GM21526 (cell line): ENCODE data around the gene SPINT3.

Experiments used
- ATAC-seq: cut with Tn5 transposase; IDR thresholded peaks from one replicate; pipeline ENCODE4 v1.9.1; 2021; ENCODE audit warnings: moderate library complexity; ENCODE audit not compliant: unreplicated experiment, low FRiP score

The SPINT3 gene, protein sequence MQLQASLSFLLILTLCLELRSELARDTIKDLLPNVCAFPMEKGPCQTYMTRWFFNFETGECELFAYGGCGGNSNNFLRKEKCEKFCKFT

DNA sequence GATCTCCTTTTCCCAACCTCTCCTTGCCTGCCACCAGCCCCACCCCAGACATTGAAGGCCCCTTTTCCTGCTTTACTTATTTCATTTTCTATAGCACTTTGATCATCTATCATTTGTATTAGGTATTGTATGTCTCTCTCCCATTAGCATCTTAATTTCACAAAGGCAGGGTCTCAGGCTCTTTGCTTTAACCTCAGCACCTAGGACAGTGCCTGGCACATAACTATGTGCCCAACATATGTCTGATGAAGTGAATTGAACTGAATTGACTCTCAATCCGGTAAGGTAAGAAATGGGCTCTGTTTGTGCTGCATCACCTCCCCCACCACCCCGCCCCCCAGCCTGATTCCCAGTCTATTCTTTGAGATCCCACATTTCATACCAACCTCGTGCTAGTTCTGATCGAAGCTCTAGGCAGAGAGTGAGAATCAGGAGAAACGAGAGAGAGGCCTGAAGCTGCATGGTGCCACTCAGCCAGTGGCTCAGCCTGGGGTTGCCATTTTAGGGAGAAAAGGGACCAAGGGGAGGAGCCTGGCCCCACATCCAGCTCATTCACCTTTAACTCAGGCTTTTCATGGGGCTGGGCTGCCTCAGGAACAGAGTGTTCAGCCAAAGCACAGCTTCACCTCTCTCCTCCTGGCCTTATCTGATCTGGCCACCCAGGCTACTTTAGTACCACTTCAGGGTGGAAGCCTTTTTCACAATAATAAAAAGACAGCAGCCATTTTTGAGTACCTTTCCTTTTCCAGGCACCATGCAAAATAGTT is at the start of gene SPINT3:
TSS of gene SPINT3 (minus strand) at position 476 of the 767 bp plus-strand sequence. CDS start at position 462, 14 bp downstream.
- ATAC-seq = no peak

DNA sequence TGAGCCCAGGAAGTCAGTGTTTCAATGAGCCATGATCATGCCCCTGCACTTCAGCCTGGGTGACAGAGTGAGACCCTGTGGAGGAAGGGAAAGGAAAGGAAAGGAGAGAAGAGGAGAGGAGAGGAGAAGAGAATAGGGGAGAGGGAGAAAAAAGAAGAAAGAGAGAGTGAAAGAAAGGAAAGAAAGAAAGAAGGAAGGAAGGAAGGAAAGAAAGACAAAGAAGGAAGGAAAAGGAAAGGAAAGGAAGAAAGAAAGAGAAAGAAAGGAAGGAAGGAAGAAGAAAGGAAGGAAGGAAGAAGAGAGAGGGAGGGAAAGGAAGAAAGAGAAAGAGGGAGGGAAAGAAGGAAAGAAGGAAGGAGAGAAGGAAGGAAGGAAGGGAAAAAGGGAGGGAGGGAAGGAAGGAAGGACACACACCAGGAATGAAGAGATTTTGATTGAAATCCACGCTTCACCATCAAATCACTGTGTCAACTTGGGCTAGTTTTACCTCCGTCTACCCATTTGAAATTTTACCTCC is 49.4 kb upstream of the SPINT3 start:
- ATAC-seq = no peak

GRCh38 chr20:45555198-45555597 is 39.8 kb upstream of the SPINT3 start:
- ATAC-seq = no peak

DNA sequence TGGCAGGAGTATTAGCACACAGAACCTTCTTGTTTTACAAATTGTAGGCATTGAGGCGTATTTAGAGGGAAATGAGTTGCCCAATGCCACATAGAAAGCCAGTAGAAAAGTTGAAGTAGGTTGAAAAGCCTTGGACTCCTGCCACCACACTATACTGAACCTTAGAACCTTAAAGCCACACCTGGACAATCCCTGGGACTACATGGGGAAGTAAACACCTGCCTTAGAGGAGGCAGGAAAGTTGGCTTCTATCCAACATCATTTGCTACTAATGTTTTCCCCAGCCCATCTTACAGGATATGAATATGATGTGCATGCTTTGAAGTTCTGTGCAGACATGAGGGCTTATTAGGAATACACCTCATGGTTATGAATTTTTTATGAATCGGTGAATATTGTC is 37.0 kb upstream of the SPINT3 start:
- ATAC-seq = no peak

DNA sequence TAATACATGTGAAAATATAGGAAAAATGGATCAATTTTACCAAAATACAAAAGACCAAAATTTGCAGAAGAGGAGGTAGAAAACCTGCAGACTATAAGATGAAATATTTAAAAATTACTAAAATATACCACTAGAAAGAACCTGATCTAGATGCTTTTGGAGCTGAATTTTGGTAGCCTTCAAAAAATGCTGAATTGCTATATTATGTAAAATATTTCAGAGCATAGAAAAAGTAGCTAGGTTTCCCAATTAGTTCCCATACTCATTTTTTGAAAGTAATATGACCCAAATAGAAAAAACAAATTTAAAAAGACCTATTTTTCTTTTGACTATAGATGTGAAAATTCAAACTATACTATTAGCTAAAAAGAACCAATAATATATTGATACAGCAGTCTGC is 35.3 kb upstream of the SPINT3 start:
- no peak for ATAC-seq

GRCh38 chr20:45548410-45548809 is 33.0 kb upstream of the SPINT3 start:
- ATAC-seq = no peak

GRCh38 chr20:45547206-45547770 is 31.9 kb upstream of the SPINT3 start, which contains the start of gene EPPIN:
EPPIN (minus strand) TSS chr20:45547401; CDS start chr20:45547357, 44 bp downstream.
- ATAC-seq = no peak

DNA sequence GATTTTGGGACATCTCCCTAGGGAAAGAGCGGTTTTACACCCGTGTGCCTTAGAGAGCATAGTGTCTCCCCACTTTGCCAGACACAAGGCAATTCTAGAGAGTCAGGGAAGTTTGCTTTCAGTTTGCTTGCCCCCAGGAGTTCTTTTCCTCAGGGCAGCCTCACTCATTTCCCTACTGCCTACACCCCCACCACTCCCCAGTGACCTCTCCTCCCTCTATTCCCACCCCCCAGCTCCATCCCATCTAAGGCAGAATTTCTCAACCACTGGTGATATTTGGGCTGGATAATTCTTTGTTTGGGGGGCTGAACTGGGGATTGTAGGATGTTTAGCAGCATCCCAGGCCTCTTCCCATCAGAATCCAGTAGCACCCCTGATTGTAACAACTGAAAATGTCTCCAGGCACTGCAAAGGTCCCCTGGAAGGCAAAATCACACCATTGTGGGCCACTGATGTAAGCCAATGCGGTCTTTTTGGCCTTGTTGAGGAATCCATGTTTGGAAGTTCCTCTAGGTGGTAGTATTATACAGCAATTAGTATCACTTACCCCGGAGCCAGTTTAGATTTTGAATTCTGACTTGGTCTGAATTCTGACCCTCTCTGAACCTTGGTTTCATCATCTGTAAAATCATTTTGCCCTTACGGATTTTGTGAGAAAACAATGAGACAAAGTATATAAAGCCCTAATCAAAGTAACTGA is 30.5 kb upstream of the SPINT3 start:
- no peak for ATAC-seq

- ATAC-seq = no peak
Observed at GRCh38 chr20:45545351-45545750, 29.9 kb upstream of the SPINT3 start.

DNA sequence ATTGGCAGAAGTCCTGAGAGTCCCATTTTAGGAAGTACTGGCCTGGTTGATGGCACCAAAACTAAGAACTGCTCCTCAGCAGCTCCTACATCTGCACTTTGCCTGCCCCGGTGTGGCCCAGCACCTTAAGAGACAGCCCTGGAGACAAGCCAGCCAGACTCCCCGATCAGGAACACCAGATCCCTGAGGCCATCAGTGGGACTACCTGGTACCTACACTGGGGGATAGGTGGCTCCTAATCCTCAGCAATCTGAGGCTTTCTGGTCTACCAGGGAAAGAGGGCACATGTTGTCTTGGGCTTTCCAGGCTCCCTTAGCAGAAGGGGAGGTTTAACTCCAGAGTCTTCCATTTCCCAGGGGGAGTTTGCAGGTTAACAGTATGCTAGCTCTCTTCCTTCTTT is 24.0 kb upstream of the SPINT3 start, which contains the start of gene WFDC6:
TSS of gene WFDC6 (minus strand) at position 101 of the 400 bp plus-strand sequence. CDS start at position 26, 75 bp downstream.
- no peak for ATAC-seq

DNA sequence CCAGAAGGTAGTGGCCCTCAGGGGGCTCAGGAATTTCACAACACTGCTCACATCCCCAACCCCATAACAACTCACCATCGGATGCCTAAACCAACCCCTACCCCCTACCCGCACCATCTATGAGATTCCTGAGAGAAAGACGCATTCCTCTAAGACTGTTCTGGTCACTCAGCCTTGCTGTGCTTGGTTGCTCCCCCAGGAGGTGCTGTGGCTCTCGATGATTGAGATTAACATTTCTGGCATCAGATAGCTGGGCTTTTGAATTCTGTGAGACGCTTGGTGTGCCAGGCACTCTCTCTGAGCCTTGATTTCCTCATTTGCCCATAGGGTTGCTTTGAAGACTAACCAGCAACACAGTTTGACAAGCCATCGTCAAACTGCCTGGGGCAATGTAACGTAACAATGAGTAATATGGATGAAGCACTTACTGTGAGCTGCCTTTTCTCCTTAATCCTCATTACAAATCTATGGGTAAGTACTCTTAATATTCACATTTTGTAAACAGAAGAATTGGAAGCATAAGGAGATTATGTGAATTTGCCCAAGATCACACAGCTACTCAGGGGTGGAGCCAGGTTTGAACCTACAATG is 22.9 kb upstream of the SPINT3 start:
- no peak for ATAC-seq

DNA sequence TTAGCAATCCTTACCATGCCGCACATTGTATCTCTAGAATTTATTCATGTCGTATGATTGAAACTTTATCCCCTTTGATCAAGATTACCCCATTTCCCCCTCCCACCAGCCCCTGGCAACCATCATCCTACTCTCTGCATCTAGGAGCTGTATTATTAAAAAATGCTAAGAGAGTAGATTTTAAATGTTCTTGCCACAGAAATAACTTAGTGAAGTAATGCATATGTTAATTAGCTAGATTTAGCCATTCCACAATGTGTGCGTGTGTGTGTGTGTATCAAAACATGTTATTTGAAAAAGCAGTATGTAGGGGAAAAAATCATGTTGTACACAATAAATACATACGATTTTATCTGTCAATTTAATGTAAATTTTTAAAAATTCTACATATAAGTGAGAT is 11.9 kb upstream of the SPINT3 start:
- no peak for ATAC-seq

DNA sequence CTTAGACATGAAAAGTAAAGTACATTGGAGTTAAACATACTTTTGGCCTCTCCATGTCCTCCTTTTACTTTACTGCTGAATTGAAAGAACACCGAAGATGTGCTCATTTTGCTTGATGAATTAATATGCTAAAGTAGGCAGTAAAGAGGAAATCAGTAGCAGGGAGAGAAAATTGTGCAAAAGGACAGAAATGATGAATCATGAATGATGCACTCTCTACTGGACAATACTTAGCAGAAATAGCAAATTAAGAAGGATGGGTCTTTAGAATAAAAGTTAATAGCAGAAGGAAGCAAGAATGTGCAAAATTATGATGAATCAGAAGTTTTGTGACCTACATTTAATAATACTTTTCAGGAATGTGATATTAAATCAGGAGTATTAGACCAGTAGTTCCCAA is 8.4 kb upstream of the SPINT3 start:
- no peak for ATAC-seq

GRCh38 chr20:45518282-45518681 is 2.9 kb upstream of the SPINT3 start:
- ATAC-seq = no peak

- ATAC-seq = no peak
Observed at GRCh38 chr20:45510242-45510862, 5.1 kb downstream of the SPINT3 start.

DNA sequence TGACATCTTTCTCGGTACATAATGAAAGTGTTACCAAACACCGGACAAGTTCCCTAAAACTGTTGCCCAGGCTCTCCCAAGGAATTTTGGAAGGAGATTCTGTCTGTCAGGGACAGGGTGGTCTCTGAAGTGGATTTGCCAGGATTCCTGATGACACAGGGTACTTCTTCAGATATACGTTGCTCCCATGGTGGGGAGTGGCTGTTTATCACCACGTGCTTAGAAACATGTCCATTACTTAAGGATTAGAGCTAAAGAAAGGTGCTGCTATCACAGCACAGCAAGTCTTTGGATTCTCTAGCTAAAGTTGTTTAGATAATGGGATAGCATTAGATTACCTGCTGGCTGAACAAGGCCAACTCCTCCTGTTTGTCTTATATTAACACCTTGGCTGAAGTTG is 6.3 kb downstream of the SPINT3 start:
- ATAC-seq = no peak

DNA sequence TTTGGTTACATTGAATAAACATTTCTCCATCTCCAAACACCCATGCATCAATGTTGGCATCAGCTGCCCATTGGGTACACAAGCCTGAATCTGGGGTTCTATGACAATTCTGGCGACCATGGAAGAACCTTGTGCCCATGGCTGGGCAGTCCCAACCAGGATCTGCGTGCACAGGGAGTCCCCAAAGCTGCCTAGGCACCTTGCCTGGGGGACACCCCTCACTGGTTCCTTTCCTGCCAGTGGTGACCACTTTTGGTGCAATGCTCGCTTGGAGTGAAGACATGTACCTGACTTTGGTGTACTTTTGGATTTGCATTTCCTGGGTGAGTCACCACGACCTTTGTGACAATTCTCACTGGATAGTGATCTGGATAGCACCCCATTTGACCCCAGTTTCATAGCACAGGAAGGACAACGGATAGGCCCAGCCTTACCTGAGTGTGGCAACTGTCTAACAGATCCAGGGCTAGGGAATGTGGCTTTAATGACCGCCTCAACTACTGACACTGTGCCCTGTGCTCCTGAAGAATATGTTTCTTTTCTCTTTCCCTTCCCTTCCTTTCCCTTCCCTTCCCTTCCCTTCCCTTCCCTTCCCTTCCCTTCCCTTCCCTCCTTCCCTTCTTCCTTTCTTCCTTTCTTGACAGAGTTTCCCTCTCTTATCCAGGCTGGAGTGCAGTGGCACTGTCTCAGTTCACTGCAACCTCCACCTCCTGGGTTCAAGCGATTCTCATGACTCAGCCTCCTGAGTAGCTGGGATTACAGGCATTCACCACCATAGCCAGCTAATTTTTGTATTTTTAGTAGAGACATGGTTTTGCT is 7.1 kb downstream of the SPINT3 start:
- no peak for ATAC-seq

- no peak for ATAC-seq
Observed at GRCh38 chr20:45507011-45507820, 8.2 kb downstream of the SPINT3 start.

DNA sequence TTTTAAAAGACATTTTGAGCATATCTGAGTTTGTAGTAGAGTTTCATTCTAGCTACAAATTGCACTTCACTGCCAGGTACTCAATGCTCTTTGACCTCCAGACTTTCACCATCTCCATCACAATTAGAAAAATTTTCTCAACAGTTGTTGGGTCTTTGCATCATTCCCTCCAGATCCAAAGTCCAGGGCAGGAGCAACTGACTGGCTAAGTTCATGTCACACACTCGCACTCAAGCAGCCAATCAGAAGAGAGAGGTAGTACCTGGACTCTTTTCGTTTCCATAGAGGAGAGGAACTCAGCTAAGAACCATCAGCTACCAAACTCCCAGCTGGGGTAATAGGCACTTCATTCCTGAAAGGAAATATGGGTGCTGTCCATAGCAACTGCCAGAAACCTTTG is 9.0 kb downstream of the SPINT3 start:
- no peak for ATAC-seq
